COR-L47 (cell line): ENCODE measurements around the gene KDELR1.

Experiments used
- DNase-seq: peaks from one replicate; lab custom pipeline; 2025; lab: John Stamatoyannopoulos, UW

Gene KDELR1

DNA sequence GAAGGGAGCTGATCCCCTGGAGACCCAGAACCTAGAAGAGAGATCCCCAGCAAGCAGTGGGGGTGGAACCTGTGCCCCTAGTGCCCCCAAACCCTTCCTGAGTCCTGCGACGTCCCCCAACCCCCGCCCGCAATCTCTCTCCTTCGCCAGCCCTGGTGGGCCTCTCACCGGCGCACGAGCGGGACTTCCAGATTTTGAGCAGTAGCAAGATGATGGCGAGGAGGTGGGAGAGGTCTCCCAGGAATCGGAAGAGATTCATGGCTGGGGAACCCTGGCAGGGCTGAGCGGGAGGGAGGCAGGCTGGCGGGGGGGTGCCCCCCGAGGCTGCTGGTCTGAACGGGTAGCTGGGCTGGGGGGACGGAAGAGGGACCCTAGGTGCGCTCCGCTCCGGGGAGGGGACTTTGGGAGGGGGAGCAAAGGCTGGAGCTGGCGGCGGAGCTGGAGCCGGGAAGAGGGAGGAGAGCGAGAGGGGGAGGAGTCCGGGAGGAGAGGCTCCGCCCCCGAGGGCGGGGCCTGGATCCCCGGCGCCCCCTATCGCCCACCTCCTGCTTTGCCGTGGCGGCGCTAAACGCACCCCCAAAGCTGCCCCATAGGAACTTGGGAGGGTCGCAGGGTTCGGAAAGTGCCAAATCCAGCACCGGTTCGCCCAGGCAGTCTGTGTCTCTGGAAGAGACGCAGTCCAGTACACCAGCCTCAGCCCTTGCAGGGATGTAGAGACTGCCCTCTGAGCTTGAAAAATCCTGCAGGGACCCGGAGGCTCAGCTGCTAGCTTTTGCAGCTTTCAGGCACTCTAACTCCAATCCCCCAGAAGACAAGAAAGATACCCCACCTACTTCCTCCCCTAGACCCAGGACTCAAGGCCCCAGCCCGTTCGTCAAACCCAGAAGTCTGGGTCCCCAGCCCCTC, at the start of gene KDELR1:
Gene KDELR1, minus strand, starts transcription at position 452 of the 906 bp plus-strand sequence. Its CDS starts 193 bp downstream, at position 259.
- peak; percentile 52 for DNase-seq

DNA sequence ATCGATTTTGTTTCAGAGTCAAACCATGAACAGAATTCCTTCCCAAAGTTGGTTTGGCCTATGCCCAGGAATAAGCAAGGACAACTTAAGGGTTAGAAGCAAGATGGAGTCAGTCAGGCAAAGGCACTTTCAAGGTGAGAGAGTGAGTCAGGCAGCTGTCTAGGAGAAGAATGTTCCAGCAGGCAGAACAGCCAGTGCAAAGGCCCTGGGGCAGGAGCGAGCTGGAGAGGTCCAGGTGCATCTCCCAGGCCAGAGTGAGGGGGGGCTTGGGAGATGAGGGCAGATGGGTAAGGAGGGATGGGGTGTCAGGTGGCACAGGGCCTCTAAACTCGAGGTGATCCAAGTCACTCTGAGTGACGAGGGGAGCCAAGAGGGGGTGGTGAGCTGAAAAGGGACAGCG, 45.2 kb upstream of the KDELR1 start:
- no peak for DNase-seq

DNA sequence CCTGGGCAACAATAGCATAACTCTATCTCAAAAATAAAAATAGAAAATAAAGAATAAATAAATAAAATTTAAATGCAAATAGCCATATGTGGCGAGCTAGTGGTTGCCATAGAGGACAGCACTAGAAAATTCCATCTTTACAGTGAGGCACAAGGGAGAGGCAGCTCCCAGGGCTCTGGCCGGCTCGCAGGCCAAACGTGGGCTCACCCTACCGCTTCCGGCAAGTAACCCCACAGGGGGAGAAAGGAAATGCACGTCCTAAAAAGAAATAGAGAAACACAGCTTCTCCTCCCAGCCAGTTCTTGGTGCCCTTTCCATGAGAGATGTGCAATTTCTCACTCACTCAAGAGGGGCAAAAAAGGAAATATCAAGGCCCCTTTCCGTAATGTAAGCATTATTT, 42.0 kb upstream of the KDELR1 start:
- no peak for DNase-seq

DNA sequence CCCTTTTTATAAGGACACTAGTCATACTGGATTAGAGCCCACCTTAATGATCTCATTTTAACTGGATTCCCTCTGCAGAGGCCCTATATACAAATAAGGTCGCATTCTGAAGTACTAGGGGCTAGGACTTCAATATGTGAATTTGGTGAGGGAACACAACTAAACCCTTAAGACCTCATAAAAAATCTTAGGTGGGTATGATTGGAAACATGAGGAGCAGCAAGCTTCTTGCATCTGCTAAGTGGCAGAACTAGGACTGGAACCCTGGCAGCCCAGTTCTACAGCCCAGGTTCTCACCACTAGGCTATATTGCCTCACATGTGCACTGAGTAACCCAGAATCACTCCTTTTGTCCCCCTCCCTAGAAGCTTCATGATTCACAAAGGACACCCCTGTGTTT, 37.3 kb upstream of the KDELR1 start:
- no peak for DNase-seq

DNA sequence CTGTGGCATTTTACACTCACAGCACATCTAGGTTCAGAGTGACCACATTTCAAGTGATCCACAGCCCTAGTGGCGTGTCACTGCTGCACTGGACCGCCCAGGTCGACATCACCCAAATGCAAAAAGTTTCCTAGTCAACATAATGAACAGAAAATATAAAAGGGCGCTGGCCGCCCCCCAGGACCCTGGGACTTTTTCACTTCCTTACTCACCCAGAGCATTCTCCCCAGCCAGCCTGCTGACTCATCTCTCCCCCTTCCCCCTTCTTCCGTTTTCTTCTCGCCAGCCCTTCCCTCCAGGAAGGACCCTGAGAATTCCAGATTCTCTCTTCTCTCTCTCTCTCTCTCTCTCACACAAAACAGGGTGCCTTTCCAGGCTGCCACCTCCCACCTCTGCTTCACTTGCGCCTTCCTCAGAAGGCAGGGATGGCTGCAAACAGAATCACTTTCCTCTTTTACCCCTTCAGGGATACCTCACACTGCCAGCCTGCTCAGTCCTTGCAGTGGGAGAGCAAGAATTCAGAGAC, 33.4 kb upstream of the KDELR1 start:
- DNase-seq: no peak

DNA sequence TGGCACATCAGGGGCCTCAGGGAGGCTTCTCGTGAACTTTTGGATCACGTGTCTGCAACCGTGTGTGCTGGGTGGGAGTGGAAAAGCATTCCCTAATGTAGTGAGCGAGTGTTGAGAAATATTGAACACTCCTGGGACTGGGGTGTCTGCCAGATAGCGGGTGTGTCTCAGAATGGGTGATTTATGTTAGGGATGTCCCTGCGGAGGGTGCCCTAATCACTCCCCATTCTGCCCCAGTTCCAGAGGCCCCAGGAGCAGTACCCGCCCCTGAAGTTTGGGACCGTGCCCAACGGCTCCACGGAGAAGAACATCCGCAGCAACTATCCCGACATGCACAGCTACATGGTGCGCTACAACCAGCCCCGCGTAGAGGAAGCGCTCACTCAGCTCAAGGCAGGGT, 30.2 kb upstream of the KDELR1 start:
- no peak for DNase-seq

DNA sequence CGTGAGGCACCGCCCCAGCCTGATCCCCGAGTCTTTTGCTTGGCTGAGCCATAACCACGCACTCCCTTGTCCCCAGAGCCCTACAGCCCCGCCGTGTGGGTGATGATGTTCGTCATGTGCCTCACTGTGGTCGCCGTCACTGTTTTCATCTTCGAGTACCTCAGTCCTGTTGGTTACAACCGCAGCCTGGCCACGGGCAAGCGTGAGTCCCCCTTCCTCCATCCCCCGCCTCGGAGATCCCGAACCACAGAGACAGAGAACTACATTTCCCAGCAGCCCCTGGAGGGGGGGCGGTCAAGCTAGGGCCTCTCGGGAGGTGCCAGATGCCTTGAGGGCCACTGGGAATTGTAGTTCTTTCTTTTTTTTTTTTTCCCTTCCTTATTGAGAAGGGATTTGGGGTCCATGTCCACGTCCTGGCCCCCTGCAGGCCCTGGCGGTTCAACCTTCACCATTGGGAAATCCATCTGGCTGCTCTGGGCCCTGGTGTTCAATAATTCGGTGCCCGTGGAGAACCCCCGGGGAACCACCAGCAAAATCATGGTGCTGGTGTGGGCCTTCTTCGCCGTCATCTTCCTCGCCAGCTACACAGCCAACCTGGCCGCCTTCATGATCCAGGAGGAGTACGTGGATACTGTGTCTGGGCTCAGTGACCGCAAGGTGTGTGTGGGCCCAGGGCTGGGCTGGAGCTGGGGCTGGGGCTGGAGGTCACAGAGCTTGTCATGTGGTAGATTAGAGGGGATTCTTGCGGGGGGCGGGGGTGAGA, 28.0 kb upstream of the KDELR1 start:
- no peak for DNase-seq

DNA sequence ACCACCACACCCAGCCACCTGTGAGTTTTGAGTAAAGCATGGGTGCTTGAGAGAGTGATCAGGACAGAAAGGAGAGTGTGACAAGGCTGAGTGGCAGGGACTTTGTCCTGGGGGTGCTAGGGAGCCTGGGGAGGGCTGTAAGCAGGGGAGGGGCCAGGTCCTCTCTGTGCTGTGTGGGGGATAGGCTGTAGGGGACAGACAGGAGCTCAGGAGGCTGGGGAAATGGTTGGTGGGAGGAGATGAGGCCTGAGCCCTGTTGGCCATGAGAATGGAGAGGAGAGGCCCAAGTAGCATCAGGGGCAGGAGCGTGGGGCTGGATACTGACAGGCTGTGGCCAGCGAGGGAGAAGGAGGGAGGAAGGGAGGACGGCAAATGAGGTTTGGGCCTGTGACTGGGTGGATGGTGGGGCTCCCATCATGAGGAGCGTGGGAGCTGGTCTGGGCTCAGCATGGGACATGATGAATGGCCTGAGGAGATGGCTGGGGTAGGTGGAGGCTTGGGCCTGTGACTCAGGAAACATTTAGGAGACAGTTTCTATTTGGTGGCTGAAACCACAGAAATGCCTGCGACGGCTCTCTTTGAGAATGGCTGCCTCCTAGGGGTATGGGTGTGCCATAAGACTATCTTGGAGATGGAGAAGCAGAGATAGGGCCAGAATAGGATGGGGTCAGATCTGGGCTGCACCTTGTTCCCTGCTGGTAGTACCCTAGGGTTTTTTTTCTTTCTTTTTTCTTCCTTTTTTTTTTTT, 27.1 kb upstream of the KDELR1 start:
- DNase-seq: no peak

DNA sequence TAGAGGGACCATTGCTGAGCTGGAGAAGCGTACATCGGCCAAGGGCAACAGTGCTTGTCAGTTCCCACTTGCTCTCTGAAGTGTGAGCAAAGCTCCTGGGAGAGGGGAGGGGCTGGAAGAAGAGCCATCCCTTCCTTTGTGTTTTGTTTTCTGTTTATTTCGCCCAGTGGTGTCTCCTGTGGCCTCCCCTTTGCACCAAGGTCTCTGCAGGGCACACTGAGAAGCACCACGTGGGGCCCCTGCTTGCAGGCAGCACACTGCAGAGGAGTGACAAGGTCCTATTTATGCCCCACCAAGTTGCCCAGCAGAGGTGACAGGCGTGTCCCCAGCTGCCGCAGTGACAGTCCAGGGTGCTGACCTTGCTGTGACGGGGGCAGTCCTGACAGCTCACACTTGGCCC, 26.1 kb upstream of the KDELR1 start:
- DNase-seq: no peak

DNA sequence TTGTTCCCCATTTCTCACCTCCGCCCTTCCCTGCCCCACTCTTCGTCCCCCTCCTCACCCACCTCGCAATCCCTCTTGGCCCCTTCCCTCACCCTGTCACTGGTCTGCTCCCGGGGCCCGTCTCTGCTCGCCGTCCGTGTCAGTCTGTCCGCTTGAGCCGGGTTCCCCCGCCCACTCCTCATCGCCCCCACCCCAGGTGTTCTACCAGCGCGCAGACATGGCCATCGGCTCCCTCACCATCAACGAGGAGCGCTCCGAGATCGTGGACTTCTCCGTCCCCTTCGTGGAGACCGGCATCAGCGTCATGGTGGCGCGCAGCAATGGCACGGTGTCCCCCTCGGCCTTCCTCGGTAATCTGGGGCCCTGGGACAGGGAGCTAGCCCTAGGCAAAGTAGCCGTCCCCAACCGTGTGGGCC, 24.5 kb upstream of the KDELR1 start:
- no peak for DNase-seq

DNA sequence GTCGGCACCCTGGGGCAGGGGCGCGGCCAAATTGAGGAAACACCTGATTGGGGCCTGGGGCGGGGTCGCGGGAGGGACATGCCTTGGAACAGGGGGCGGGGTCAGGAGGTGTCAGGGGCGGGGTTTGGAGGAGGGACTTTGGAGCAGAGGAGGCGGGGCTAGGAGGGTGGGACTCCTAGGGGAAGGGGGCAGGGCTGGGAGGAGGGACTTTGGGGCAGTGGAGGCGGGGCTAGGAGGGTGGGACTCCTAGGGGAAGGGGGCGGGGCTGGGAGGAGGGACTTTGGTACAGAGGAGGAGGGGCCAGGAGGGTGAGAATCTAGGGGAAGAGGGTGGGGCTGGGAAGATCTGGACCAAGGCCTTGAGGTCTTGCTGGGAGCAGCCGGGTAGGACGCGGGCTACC, 24.0 kb upstream of the KDELR1 start:
- no peak for DNase-seq

DNA sequence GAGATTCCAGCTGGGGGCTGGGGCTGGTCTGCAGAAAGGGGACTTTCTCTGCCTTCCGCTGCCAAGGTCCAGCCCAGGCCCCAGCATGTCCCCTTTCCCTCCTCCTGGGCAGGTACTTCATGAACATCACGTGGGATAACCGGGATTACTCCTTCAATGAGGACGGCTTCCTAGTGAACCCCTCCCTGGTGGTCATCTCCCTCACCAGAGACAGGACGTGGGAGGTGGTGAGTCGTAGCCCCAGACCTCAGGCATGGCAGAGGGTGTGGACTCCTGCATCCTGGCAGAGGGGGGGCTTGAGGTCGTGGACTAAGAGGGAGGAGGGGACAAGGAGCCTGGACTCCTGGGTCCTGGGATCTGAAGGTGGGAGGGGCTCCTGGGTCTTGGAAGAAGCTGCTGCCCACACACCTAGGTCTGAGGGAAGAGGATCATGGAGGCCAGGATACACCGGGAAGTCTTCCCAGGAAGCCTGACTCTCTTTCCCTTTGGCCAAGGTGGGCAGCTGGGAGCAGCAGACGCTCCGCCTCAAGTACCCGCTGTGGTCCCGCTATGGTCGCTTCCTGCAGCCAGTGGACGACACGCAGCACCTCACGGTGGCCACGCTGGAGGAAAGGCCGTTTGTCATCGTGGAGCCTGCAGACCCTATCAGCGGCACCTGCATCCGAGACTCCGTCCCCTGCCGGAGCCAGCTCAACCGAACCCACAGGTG, 22.7 kb upstream of the KDELR1 start:
- no peak for DNase-seq

DNA sequence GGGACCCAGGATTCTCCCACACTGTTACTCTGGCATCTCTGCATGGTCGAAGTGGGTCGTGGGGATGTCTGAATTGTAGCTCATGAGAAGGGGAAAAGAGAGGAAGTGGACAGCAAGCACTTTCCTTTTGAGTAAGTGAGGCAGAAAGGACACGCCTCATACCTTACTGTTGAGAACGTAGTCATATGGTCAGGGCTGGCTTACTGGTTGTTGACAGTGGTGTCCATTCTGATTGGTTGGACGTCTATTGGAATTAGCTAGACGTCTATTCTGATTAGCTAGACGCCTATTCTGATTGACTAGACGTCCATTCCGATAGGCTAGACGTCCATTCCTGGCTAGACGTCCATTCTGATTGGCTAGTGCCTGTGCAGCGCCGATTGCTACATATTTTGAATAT, 14.5 kb upstream of the KDELR1 start:
- DNase-seq: no peak

DNA sequence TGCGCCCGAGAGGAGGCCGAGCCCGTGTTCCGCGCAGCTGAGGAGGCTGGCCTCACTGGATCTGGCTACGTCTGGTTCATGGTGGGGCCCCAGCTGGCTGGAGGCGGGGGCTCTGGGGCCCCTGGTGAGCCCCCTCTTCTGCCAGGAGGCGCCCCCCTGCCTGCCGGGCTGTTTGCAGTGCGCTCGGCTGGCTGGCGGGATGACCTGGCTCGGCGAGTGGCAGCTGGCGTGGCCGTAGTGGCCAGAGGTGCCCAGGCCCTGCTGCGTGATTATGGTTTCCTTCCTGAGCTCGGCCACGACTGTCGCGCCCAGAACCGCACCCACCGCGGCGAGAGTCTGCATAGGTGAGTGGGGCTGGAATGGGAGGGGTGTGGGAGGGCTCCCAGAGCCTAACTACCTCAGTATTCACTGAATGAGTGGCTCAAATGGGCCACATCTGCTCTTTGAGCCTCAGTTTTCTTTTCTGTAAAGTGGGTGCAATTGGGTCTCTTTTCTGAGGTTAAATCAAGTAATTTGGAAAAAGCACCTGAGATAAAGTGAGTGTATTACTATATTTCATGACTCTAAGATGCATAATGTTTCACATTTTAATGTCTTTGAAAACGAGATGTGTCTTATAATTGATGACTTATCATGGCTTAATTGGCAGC, 13.8 kb upstream of the KDELR1 start:
- DNase-seq: no peak

DNA sequence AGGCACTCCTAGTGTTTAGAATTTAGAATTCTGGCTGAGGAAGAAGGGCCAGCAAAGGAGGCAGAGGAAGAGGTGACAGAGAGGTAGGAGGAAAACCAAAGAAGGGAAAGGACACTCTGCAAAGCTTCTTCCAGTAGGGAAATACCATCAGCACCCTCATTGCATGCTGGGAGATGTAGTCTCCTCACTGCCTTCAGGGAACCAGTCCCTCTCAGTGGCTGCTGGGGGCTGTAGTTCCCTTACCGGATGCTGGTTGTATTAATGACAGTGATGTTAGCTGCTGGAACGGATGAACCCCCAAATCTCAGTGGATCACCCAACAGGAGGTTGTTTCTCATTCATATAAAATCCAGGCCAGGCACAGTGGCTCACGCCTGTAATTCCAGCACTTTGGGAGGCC, 12.3 kb upstream of the KDELR1 start:
- peak; percentile 31 for DNase-seq

DNA sequence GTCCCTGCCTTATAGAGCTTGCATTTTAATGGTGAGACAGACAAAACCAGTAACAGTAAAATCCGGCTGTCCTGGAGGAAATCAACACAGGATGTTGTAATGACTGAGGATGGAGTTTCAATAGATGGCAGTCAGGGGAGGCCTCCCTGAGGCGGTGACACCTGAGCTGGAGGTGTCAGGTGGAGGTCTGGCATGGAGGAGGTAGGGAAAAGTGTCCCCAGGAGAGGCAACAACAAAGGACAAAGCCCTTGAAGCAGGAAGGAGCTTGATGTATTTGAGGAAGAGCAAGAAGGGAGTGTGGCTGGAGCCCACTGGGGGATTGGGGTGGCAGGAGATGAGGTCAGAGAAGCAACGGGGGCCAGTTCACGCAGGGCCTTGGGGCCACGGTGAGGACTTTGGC, 9.9 kb upstream of the KDELR1 start:
- no peak for DNase-seq

DNA sequence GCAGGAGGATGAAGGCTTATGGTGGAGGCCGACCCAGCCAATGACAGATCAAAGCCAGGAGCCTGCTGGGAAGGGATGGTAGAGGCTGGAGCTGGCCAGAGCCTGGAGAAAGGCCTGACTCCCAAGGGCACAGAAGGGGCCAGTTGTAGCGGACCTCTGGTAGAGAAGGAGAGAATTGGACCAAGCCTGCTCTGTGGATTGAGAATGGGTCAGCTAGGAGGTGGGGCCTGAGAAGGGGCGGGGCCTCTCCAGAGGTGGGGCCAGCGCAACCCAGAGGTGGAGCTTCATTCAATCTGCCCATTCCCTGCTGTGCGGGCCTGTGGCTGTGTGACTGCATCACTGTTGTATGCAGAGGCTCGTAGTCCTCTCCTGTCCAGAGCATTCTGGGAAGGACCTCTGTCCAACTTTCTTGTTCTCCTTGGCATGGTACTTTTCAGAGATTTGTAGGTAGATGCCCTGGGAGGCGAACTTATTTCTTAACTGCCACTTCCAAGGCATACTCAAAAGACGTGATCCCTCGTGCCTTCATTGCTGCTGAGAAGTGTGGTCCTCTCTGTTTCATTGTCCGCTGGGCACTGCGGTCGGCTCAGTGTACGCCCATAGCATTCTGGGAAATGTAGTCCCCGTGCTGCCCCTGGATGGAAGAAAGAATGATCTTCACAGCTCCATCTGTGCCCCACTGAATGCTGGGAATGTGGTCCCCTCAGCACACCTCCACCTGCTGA, 8.8 kb upstream of the KDELR1 start:
- peak; percentile 30 for DNase-seq

DNA sequence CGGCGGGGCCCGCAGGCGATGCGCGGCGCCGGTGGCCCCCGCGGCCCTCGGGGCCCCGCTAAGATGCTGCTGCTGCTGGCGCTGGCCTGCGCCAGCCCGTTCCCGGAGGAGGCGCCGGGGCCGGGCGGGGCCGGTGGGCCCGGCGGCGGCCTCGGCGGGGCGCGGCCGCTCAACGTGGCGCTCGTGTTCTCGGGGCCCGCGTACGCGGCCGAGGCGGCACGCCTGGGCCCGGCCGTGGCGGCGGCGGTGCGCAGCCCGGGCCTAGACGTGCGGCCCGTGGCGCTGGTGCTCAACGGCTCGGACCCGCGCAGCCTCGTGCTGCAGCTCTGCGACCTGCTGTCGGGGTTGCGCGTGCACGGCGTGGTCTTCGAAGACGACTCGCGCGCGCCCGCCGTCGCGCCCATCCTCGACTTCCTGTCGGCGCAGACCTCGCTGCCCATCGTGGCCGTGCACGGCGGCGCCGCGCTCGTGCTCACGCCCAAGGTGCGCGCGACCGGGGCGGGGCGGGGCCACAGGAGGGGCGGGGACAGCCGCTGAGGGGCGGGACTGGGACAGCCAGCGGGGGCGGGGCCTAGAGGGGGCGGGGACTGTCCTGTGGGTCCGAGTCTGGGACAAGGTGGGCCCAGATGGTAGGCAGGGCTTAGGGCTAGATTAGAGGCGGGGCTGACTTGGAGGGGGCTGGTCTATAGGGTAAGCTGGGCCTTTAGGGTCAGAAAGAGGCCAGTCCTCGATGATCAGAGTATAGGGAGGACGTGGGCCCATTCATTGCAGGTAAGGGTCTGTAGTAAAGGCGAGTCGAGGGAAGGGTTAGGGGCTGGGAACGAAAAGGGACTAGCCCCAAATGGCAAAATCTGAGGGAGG, 7.3 kb upstream of the KDELR1 start:
- DNase-seq: peak; percentile 78

DNA sequence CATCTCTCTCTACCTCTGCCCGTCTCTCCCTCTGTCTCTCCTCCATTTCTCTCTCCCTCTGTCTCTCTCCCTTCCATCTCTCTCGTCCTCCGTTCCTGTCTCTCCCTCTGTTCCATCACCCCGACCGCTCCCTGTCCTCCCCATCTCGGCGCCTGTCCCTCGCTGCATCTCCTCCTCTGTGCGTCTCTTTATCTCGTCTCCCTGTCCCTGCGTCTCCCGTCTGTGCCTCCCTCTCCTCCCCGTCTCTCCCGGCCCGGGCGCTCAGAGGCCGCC, 6.7 kb upstream of the KDELR1 start:
- no peak for DNase-seq
